HG03571 (cell line): Measurements from ENCODE around the gene NPY.
A peak's percentile ranks its signal among the peaks of the same experiment; 100 is the strongest.
"Not testable (repeated sequence)": the region's sequence is repeated elsewhere in the genome, so short reads cannot be mapped to it uniquely, and the experiment has no call there.

Source experiments
- ATAC-seq: cut with Tn5 transposase; IDR thresholded peaks from one replicate; pipeline ENCODE4 v1.9.1; 2021; ENCODE audit not compliant: unreplicated experiment

Gene NPY

GRCh38 chr7:24283897-24284698 lies at the start of gene NPY:
NPY (plus strand) TSS chr7:24284190; CDS start chr7:24285241, 1,051 bp downstream.
- no peak for ATAC-seq

GRCh38 chr7:24239260-24239659 lies 44.7 kb upstream of the NPY start:
- no peak for ATAC-seq

- no peak for ATAC-seq
These were observed 42.8 kb upstream of the NPY start for GRCh38 chr7:24241206-24241605.

- ATAC-seq, result no peak
These were observed 39.4 kb upstream of the NPY start for GRCh38 chr7:24244554-24244953.

GRCh38 chr7:24245362-24245761 lies 38.6 kb upstream of the NPY start:
- peak; percentile 73 for ATAC-seq

GRCh38 chr7:24249266-24249665 lies 34.7 kb upstream of the NPY start:
- ATAC-seq, result no peak

GRCh38 chr7:24251568-24251967 lies 32.4 kb upstream of the NPY start:
- ATAC-seq, result no peak

- ATAC-seq, result no peak
These were observed 28.9 kb upstream of the NPY start for GRCh38 chr7:24255139-24255538.

GRCh38 chr7:24258324-24258723 lies 25.7 kb upstream of the NPY start:
- ATAC-seq, result not testable (repeated sequence)

GRCh38 chr7:24271938-24272337 lies 12.1 kb upstream of the NPY start:
- no peak for ATAC-seq

GRCh38 chr7:24279512-24279911 lies 4.5 kb upstream of the NPY start:
- no peak for ATAC-seq

- no peak for ATAC-seq
These were observed 465 bp upstream of the NPY start for GRCh38 chr7:24283554-24283896.

GRCh38 chr7:24284699-24285506 lies 913 bp downstream of the NPY start:
- ATAC-seq, result no peak

GRCh38 chr7:24290004-24290641 lies 6.1 kb downstream of the NPY start:
- peak; percentile 98 for ATAC-seq

GRCh38 chr7:24291271-24291670 lies 7.3 kb downstream of the NPY start:
- no peak for ATAC-seq

- ATAC-seq, result no peak
These were observed 13.4 kb downstream of the NPY start for GRCh38 chr7:24297362-24297761.

GRCh38 chr7:24298696-24299095 lies 14.7 kb downstream of the NPY start:
- ATAC-seq, result no peak

- ATAC-seq, result no peak
These were observed 15.2 kb downstream of the NPY start for GRCh38 chr7:24299192-24299591.

- ATAC-seq, result no peak
These were observed 17.7 kb downstream of the NPY start for GRCh38 chr7:24301703-24302102.

- ATAC-seq, result no peak
These were observed 20.6 kb downstream of the NPY start for GRCh38 chr7:24304494-24305095.

GRCh38 chr7:24307326-24307725 lies 23.3 kb downstream of the NPY start:
- no peak for ATAC-seq
